T-cell (primary cell): Measurements from ENCODE around the gene P2RY4. TPM values are rescaled to one million over a fixed set of nuclear protein-coding genes. Genes with fewer than 3 reads are reported as not detected.
"Not testable (repeated sequence)": the region's sequence is repeated elsewhere in the genome, so short reads cannot be mapped to it uniquely, and the experiment has no call there.

ENCODE experiments used
- ATAC-seq, 4 experiments: fragments of 200-7000 bp in 3 of 4; fragments of 150-1000 bp in 1 of 4; cut with Tn5 transposase; replicated peaks in 1 of 4; 1 replicate in 3 of 4; 2 replicates in 1 of 4; pipeline ENCODE4 v1.10.0; 2021; ENCODE audit warnings: moderate library complexity in 3 of 4, mild to moderate bottlenecking in 2 of 4, moderate number of reproducible peaks in 1 of 4
- CTCF ChIA-PET, 2 donors: fragments of 300-600 bp; sonication (Branson Sonifier 250); formaldehyde crosslinking; loops; one replicate each; lab custom pipeline; 2022; ENCODE audit warnings: antibody characterized with exemption in 2 of 2; lab: Charles Lee
- POLR2A ChIA-PET, 2 donors: fragments of 300-600 bp; sonication (Branson Sonifier 250); formaldehyde crosslinking; loops; one replicate each; lab custom pipeline; 2022; ENCODE audit warnings: antibody characterized with exemption in 2 of 2; lab: Charles Lee
- DNase-seq, 35 experiments: peaks; one replicate each; pipeline versions ENCODE4 v3.0.0 to v3.0.0-alpha.2; 2013 to 2023
- H3K27ac ChIP-seq: one replicate; pipeline ENCODE4 v1.5.1; 2013; ENCODE audit warnings: low read length
- H3K27me3 ChIP-seq, 2 experiments: replicated peaks in 1 of 2; 1 replicate in 1 of 2; 2 replicates in 1 of 2; pipeline versions ENCODE4 v1.6.1 to v1.7.0; 2013; ENCODE audit warnings: low read length in 1 of 2, mixed read lengths in 1 of 2; ENCODE audit not compliant: control insufficient read depth in 2 of 2, insufficient read depth in 2 of 2; ENCODE audit errors: extremely low read depth in 1 of 2
- H3K36me3 ChIP-seq, 2 donors: 1 replicate in 1 of 2; 2 replicates in 1 of 2; pipeline versions ENCODE4 v1.6.1 to v1.7.0; 2013; ENCODE audit warnings: low read length in 1 of 2; ENCODE audit not compliant: control insufficient read depth in 2 of 2, insufficient read depth in 1 of 2; ENCODE audit errors: extremely low read depth in 1 of 2
- H3K4me1 ChIP-seq, 2 experiments: 1 replicate in 1 of 2; 2 replicates in 1 of 2; pipeline versions ENCODE4 v1.6.1 to v1.7.0; 2013; ENCODE audit warnings: low read length in 2 of 2, mixed read lengths in 1 of 2; ENCODE audit not compliant: insufficient read depth in 2 of 2, control insufficient read depth in 1 of 2; ENCODE audit errors: extremely low read depth in 1 of 2
- H3K4me3 ChIP-seq, 2 donors: 1 replicate in 1 of 2; 2 replicates in 1 of 2; pipeline versions ENCODE4 v1.5.1 to v1.7.0; 2013; ENCODE audit warnings: mild to moderate bottlenecking in 2 of 2, low read length in 1 of 2, moderate library complexity in 1 of 2; ENCODE audit not compliant: control insufficient read depth in 1 of 2; ENCODE audit errors: extremely low read depth in 1 of 2
- H3K9me3 ChIP-seq: 2 replicates; pipeline ENCODE4 v1.7.0; 2013
- H3K27ac Mint-ChIP-seq, 2 donors: one replicate each; pipeline ENCODE4 v1.8.0; 2020 to 2021; ENCODE audit warnings: mild to moderate bottlenecking in 2 of 2, mixed read lengths in 2 of 2
- H3K27me3 Mint-ChIP-seq, 2 donors: one replicate each; pipeline ENCODE4 v1.8.0; 2021 to 2022; ENCODE audit warnings: mixed read lengths in 2 of 2
- H3K36me3 Mint-ChIP-seq: one replicate; pipeline ENCODE4 v1.8.0; 2021; ENCODE audit warnings: mixed read lengths
- H3K4me1 Mint-ChIP-seq, 3 donors: one replicate each; pipeline ENCODE4 v1.8.0; 2020 to 2022; ENCODE audit warnings: mixed read lengths in 3 of 3, mild to moderate bottlenecking in 1 of 3
- H3K4me3 Mint-ChIP-seq, 3 donors: one replicate each; pipeline ENCODE4 v1.8.0; 2020 to 2022; ENCODE audit warnings: mild to moderate bottlenecking in 3 of 3, mixed read lengths in 3 of 3, moderate library complexity in 3 of 3
- H3K9me3 Mint-ChIP-seq, 3 donors: one replicate each; pipeline ENCODE4 v1.8.0; 2020 to 2022; ENCODE audit warnings: mixed read lengths in 3 of 3
- WGBS: methylation state at CpG from one replicate; pipeline ENCODE4 v1.1.5; 2013; ENCODE audit warnings: missing lambda C conversion rate; ENCODE audit not compliant: insufficient coverage; 5-methylcytosine and 5-hydroxymethylcytosine counted together
- total RNA-seq, 35 experiments: library from RNA in 6 of 35; stranded (reverse) in 6 of 35; fragments of 120-200 nt in 1 of 35; gene quantifications; one replicate each; pipeline versions ENCODE4 v1.2.1 to v1.2.4 and lab custom pipeline; 2013 to 2026

Gene P2RY4
- total RNA-seq, 5 donors from 2014 or later (not counting 1 experiment from before 2014, with no cell fraction given): 0.32 to 1.2 (median 0.46) TPM

DNA sequence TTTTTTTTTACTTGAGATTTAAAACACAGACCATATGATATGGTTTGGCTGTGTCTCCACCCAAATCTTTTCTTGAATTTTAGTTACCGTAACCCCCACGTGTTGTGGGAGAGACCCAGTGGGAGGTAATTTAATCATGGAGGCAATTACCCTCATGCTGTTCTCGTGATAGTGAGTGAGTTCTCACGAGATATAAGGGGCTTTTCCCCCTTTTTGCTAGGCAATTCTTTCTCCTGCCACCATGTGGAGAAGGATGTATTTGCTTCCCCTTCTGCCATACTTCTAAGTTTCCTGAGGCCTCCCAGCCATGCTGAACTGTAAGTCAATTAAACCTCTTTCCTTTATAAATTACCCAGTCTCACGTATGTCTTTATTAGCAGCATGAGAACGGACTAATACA is 50.4 kb downstream of the P2RY4 start:
- H3K4me1 ChIP-seq, H3K4me1 Mint-ChIP-seq, H3K36me3 ChIP-seq, H3K4me3 Mint-ChIP-seq, H3K27ac Mint-ChIP-seq, ATAC-seq, POLR2A ChIA-PET, H3K27ac ChIP-seq, H3K9me3 ChIP-seq, H3K36me3 Mint-ChIP-seq, CTCF ChIA-PET, H3K9me3 Mint-ChIP-seq, DNase-seq, H3K4me3 ChIP-seq, H3K27me3 ChIP-seq: not testable (repeated sequence)
- WGBS: no CpG with 5 or more reads among the region's 6 CpGs
- peaks cover 0 to 12% of the 10 kb centered on the region in 2 donors for H3K27me3 Mint-ChIP-seq

DNA sequence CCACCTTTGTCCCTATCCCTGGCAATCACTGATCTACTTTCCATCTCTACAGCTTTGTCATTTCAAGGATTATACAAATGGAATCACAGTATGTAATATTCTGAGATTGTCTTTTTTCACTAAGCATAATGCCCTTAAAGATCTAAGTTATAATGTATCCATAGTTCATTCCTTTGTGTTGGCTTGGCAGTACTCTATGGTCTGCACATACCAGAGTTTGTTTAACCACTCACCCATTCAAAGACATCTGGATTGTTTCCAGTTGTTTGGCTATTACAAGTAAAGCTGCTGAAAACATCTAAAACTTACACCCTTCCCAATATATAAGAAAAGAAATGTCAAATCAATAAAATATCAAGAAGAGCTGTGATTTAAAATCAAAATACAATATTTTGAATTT is 51.5 kb downstream of the P2RY4 start:
- CTCF ChIA-PET: no interaction called here
- POLR2A ChIA-PET: no interaction called here
- Histone ChIP-seq H3K4me3 (no peak overlapping the region), H3K9me3 (no peaks in the 10 kb centered on the region), H3K27ac (no peak overlapping the region), H3K4me1 (no peaks in the 10 kb centered on the region), H3K27me3 (peaks cover 0 to 2% of the 10 kb centered on the region in 2 experiments), H3K36me3 (no peaks in the 10 kb centered on the region)
- no peak overlapping the region for H3K27ac Mint-ChIP-seq
- DNase-seq (no peak), ATAC-seq (no peak)
- H3K36me3 Mint-ChIP-seq: no peaks in the 10 kb centered on the region
- H3K9me3 Mint-ChIP-seq: no peaks in the 10 kb centered on the region
- no peak overlapping the region for H3K4me3 Mint-ChIP-seq
- peaks cover 0 to 14% of the 10 kb centered on the region in 2 donors for H3K27me3 Mint-ChIP-seq
- H3K4me1 Mint-ChIP-seq: no peaks in the 10 kb centered on the region

Other genes with a start within 250 kb of the P2RY4 start
- not detected for gene AWAT2, start 210.3 kb downstream of the P2RY4 start, total RNA-seq
- not detected for gene OTUD6A, start 197.7 kb downstream of the P2RY4 start, total RNA-seq
- 10 to 100 TPM; 50.8 to 61.2 (median 59.1) TPM for gene IGBP1, start 126.8 kb downstream of the P2RY4 start, total RNA-seq
- gene DGAT2L6, start 82.7 kb downstream of the P2RY4 start, total RNA-seq: not detected
- gene AWAT1, start 25.5 kb downstream of the P2RY4 start, total RNA-seq: not detected
- not detected for gene ARR3, start 8.1 kb upstream of the P2RY4 start, total RNA-seq
- gene RAB41, start 22.0 kb upstream of the P2RY4 start, total RNA-seq: not detected
- gene PDZD11, start 29.7 kb upstream of the P2RY4 start, total RNA-seq: 10 to 100 TPM in 3 of 5 donors, 1 to 10 TPM in 2; 9.1 to 15.9 (median 10.8) TPM
- under 1 TPM; 0.15 to 0.59 (median 0.35) TPM for gene KIF4A, start 29.9 kb upstream of the P2RY4 start, total RNA-seq
- not detected for gene GDPD2, start 163.1 kb upstream of the P2RY4 start, total RNA-seq
- gene DLG3, start 184.6 kb upstream of the P2RY4 start, total RNA-seq: 10 to 100 TPM in 3 of 5 donors, 1 to 10 TPM in 2; 6.2 to 14.1 (median 10.3) TPM